ENCODE measurements around the gene TEAD2.

Gene TEAD2

DNA sequence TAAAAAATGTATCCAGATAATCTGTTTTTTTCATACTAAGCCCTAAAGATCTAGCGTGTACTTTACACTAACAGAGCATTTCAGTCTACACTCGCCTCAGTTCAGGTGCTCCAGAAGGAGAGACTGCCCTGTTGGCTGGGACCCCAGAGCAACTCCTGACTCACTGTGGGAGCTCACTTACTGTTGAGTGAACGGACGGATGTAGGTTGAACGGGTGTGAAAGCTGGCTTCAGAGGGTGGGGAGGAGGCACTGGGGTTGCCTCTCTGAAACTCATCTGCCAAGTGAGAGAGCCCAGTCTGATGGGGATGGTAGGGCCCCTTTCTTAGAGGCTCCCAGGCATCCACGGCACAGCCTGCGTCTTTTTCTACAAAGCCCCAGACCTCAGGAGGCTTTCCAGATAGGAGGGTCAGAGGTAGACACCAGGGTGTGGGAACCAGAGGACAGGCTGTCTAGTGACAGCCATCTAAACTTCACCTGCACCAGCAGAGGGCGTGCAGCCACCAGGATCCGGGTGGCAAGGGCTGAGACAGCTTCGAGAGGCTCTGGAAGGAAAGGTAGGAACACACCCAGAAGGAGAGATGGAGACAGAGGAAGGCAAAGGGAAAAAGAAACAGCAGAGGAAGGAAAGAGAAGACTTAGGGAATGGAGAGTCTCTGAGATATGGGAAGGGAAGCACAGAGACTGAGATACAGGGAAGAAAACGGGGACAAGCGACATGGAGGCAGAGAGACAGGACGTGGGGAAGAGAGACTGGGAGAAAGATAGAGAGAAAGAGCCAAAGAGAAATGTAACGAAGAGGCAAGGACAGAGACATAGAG, 29.6 kb upstream of the TEAD2 start:
- peak; percentile 72 for DNase-seq
- Histone ChIP-seq H3K27me3 (ENCODE audit: insufficient read depth, low read length, poor library complexity) (no peaks in the 10 kb centered on the region), H3K4me3 (ENCODE audit: low read depth in 1 of 2, low read length in 2 of 2) (no peak overlapping the region), H2AFZ (ENCODE audit: low read depth, low read length) (0 out of 2 replicates have a peak overlapping the region, but pooled peaks have one; percentile 19), H4K20me1 (ENCODE audit: insufficient read depth, low read length) (no peaks in the 10 kb centered on the region), H3K4me2 (ENCODE audit: insufficient read depth, low read length) (no peak overlapping the region), H3K27ac (ENCODE audit: low read length) (no peak overlapping the region), H3K9ac (ENCODE audit: low read depth, low read length) (no peak overlapping the region), H3K36me3 (ENCODE audit: insufficient read depth, low read length) (no peaks in the 10 kb centered on the region), H3K9me3 (ENCODE audit: insufficient read depth, low read length, severe bottlenecking) (no peaks in the 10 kb centered on the region), H3K79me2 (ENCODE audit: insufficient read depth, low read length) (no peaks in the 10 kb centered on the region), H3K4me1 (ENCODE audit: insufficient read depth, low read length) (no peaks in the 10 kb centered on the region)
- TF ChIP-seq, protein P1, sequence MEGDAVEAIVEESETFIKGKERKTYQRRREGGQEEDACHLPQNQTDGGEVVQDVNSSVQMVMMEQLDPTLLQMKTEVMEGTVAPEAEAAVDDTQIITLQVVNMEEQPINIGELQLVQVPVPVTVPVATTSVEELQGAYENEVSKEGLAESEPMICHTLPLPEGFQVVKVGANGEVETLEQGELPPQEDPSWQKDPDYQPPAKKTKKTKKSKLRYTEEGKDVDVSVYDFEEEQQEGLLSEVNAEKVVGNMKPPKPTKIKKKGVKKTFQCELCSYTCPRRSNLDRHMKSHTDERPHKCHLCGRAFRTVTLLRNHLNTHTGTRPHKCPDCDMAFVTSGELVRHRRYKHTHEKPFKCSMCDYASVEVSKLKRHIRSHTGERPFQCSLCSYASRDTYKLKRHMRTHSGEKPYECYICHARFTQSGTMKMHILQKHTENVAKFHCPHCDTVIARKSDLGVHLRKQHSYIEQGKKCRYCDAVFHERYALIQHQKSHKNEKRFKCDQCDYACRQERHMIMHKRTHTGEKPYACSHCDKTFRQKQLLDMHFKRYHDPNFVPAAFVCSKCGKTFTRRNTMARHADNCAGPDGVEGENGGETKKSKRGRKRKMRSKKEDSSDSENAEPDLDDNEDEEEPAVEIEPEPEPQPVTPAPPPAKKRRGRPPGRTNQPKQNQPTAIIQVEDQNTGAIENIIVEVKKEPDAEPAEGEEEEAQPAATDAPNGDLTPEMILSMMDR (IDR thresholded peaks at IDR 0.05; ENCODE audit: borderline replicate concordance, extremely low read depth, low read length, poor library complexity, severe bottlenecking): peak; percentile 88
- no peak for TF ChIP-seq EZH2 (IDR thresholded peaks at IDR 0.05; ENCODE audit: borderline replicate concordance, low read depth, low read length, severe bottlenecking)
- ATAC-seq (ENCODE audit: insufficient read depth, low read depth): peak; percentile 95

DNA sequence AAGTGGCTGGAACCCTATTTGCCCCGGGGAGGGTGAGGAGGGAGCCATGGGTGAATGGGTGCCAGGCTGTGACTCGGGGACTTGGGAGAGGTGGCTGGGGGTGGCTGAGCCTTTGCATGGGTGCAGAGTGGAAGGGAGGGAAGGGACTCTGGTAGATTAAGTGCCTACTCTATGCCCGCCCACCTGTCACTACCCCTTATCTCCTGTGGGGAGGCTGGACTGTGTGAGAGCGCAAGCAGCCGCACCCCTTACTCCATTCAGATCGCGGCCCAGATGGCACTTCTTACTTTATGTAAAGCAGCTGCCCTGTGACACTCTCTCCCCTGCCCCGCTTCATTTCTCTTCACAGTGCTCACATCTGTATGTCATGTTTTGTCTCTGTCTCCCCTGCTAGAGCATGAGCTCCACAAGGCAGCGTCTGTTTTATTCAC, 28.7 kb upstream of the TEAD2 start:
- Histone ChIP-seq H3K79me2 (ENCODE audit: insufficient read depth, low read length) (no peaks in the 10 kb centered on the region), H3K9ac (ENCODE audit: low read depth, low read length) (no peak overlapping the region), H3K27ac (ENCODE audit: low read length) (no peak overlapping the region), H3K4me2 (ENCODE audit: insufficient read depth, low read length) (no peak overlapping the region), H3K9me3 (ENCODE audit: insufficient read depth, low read length, severe bottlenecking) (no peaks in the 10 kb centered on the region), H3K36me3 (ENCODE audit: insufficient read depth, low read length) (no peaks in the 10 kb centered on the region), H3K4me3 (ENCODE audit: low read depth in 1 of 2, low read length in 2 of 2) (no peak overlapping the region), H3K27me3 (ENCODE audit: insufficient read depth, low read length, poor library complexity) (no peaks in the 10 kb centered on the region), H4K20me1 (ENCODE audit: insufficient read depth, low read length) (no peaks in the 10 kb centered on the region), H3K4me1 (ENCODE audit: insufficient read depth, low read length) (no peaks in the 10 kb centered on the region), H2AFZ (ENCODE audit: low read depth, low read length) (no peak overlapping the region)
- DNase-seq (no peak), ATAC-seq (ENCODE audit: insufficient read depth, low read depth) (no peak)
- TF ChIP-seq EZH2 (IDR thresholded peaks at IDR 0.05; ENCODE audit: borderline replicate concordance, low read depth, low read length, severe bottlenecking): no peak
- TF ChIP-seq, protein P1 (IDR thresholded peaks at IDR 0.05; ENCODE audit: borderline replicate concordance, extremely low read depth, low read length, poor library complexity, severe bottlenecking): no peak

DNA sequence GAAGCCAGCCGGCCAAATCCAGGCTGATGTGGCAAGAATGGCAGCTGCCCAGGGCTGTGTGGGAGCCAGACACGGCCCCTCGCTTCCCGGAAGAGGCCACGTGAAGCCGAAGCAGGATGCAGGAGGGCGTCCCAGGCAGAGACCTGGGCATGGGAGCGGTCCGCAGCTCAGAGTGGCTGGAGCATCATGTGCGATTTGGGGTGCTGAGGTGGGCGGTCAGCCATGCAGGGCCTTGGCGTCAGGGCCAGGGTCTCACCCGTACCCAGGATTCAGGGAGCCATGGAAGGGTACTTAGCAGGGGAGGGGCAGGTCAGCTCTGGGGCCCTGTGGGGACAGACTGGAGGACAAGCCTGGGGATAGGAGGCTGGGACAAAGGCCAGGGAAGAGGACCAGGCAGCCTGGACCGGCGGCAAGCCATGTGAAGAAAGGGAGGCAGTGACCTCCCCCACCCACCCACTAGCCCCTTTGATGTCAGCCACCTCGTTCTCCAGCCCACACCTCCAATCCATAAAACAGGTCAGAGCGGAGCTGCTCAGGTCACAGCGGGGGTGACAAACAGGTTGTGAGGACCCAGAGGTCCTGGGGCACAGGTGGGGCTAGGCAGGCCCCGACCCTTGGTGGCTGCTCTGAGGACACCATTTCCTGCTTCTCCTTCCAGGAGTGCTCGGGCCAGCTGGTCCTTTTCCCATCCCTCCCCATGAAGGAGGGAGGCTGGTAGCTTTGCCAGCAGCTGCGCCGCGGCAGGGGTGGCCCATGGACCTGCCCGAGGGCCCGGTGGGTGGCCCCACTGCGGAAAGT, 28.1 kb upstream of the TEAD2 start:
- Histone ChIP-seq H3K27me3 (ENCODE audit: insufficient read depth, low read length, poor library complexity) (no peaks in the 10 kb centered on the region), H3K4me1 (ENCODE audit: insufficient read depth, low read length) (no peaks in the 10 kb centered on the region)
- no peak for TF ChIP-seq EZH2 (IDR thresholded peaks at IDR 0.05; ENCODE audit: borderline replicate concordance, low read depth, low read length, severe bottlenecking)
- TF ChIP-seq, protein P1 (IDR thresholded peaks at IDR 0.05; ENCODE audit: borderline replicate concordance, extremely low read depth, low read length, poor library complexity, severe bottlenecking): no peak

More for the DNA sequence above, 28.1 kb upstream of the TEAD2 start:
- Histone ChIP-seq H3K9me3 (ENCODE audit: insufficient read depth, low read length, severe bottlenecking) (no peaks in the 10 kb centered on the region), H3K27ac (ENCODE audit: low read length) (no peak overlapping the region), H3K79me2 (ENCODE audit: insufficient read depth, low read length) (no peaks in the 10 kb centered on the region), H4K20me1 (ENCODE audit: insufficient read depth, low read length) (no peaks in the 10 kb centered on the region), H2AFZ (ENCODE audit: low read depth, low read length) (no peak overlapping the region), H3K36me3 (ENCODE audit: insufficient read depth, low read length) (no peaks in the 10 kb centered on the region), H3K4me3 (ENCODE audit: low read depth in 1 of 2, low read length in 2 of 2) (no peak overlapping the region), H3K4me2 (ENCODE audit: insufficient read depth, low read length) (no peak overlapping the region), H3K9ac (ENCODE audit: low read depth, low read length) (no peak overlapping the region)
- DNase-seq: no peak
- ATAC-seq (ENCODE audit: insufficient read depth, low read depth): no peak

Data from DND-41 (cell line).